Measurements from ENCODE around the gene TPRKB. TPM values are rescaled to one million over a fixed set of nuclear protein-coding genes. Genes with fewer than 3 reads are reported as not detected.

Gene TPRKB
- total and polyA plus RNA-seq, 9 of the 15 experiments (the other 6 are each of a cell fraction or from before 2014, with no cell fraction given): 55.6 to 250 (median 112) TPM

- peak; percentile 39; the same call in 1 of the 2 replicates for TF ChIP-seq TOE1 (IDR thresholded peaks at IDR 0.05; ENCODE audit: borderline replicate concordance)
- TF ChIP-seq TOE1 (CRISPR knock-in tag; IDR thresholded peaks at IDR 0.05; ENCODE audit: borderline replicate concordance, low read depth): no peak
- no peak for TF ChIP-seq ZFP91 (CRISPR knock-in tag; IDR thresholded peaks at IDR 0.05)
- TF ChIP-seq E2F3 (CRISPR knock-in tag; IDR thresholded peaks at IDR 0.05): no peak
- TF ChIP-seq ETV6 (IDR thresholded peaks at IDR 0.05; ENCODE audit: borderline replicate concordance in 1 of 2, low read depth in 2 of 2, low read length in 1 of 2): peak; percentile 86 to 94; a peak in 3 of 4 replicates
- TF ChIP-seq ETV6 (CRISPR knock-in tag; IDR thresholded peaks at IDR 0.05; ENCODE audit: borderline replicate concordance): no peak
- TF ChIP-seq ZNF134 (CRISPR knock-in tag; conservative IDR thresholded peaks at IDR 0.05): peak; percentile 61; the same call in 1 of the 2 replicates
- TF ChIP-seq ETS2 (tag; IDR thresholded peaks at IDR 0.05; ENCODE audit: borderline replicate concordance, poor library complexity, severe bottlenecking): no peak
- TF ChIP-seq SPI1 (IDR thresholded peaks at IDR 0.05; ENCODE audit: borderline replicate concordance, low read depth, low read length): no peak
- TF ChIP-seq ZNF197 (CRISPR knock-in tag; IDR thresholded peaks at IDR 0.05; ENCODE audit: low read depth): peak; percentile 55; the same call in 1 of the 2 replicates
- TF ChIP-seq KAT7 (CRISPR knock-in tag; IDR thresholded peaks at IDR 0.05; ENCODE audit: borderline replicate concordance): no peak
- TF ChIP-seq SOX6 (IDR thresholded peaks at IDR 0.05): no peak; the same call in 1 of the 2 replicates
- no peak for TF ChIP-seq ID3 (CRISPR knock-in tag; IDR thresholded peaks at IDR 0.05)
- no peak for TF ChIP-seq ID3 (tag; IDR thresholded peaks at IDR 0.05)
- TF ChIP-seq ARNT (IDR thresholded peaks at IDR 0.05): no peak; a peak in 1 of 4 replicates
- no peak for TF ChIP-seq ZNF79 (CRISPR knock-in tag; IDR thresholded peaks at IDR 0.05; ENCODE audit: low read depth)
- peak; percentile 42; the same call in 1 of the 2 replicates for TF ChIP-seq ZKSCAN1 (IDR thresholded peaks at IDR 0.05; ENCODE audit: low read depth, low read length)
- TF ChIP-seq ZNF589 (CRISPR knock-in tag; IDR thresholded peaks at IDR 0.05; ENCODE audit: low read depth): 0 out of 2 replicates have a peak, but pooled peaks have one; percentile 32
- no peak for TF ChIP-seq ZNF668 (CRISPR knock-in tag; IDR thresholded peaks at IDR 0.05)
- TF ChIP-seq ZNF507 (tag; conservative IDR thresholded peaks at IDR 0.05): no peak
- TF ChIP-seq E2F5 (CRISPR knock-in tag; IDR thresholded peaks at IDR 0.05): no peak
- TF ChIP-seq ZBTB33 (CRISPR knock-in tag; IDR thresholded peaks at IDR 0.05): no peak
- TF ChIP-seq TSC22D4 (tag; IDR thresholded peaks at IDR 0.05): no peak
- TF ChIP-seq FUS (optimal IDR thresholded peaks at IDR 0.05; ENCODE audit: low read depth, low read length): no peak
Observed at GRCh38 chr2:73736855-73737779, at the start of gene TPRKB (continued).

Data from K562 (cell line).